HG03135 (cell line): ENCODE results near the gene PSMB8.
"Not testable (repeated sequence)": the region's sequence is repeated elsewhere in the genome, so short reads cannot be mapped to it uniquely, and the experiment has no call there.

Source experiments
- ATAC-seq: cut with Tn5 transposase; IDR thresholded peaks from one replicate; pipeline ENCODE4 v1.9.1; 2021; ENCODE audit warnings: mild to moderate bottlenecking, moderate library complexity; ENCODE audit not compliant: unreplicated experiment

The PSMB8 gene

GRCh38 chr6:32838114-32838958, 5.5 kb downstream of the PSMB8 start, which contains the start of gene TAP2:
Gene TAP2 (minus strand): TSS chr6:32838739. CDS start chr6:32838233, 506 bp downstream.
- peak; percentile 77 for ATAC-seq

- peak; percentile 6 for ATAC-seq
Measured at GRCh38 chr6:32837651-32838113, 6.2 kb downstream of the PSMB8 start.

- no peak for ATAC-seq
Measured at GRCh38 chr6:32836873-32837272, 7.0 kb downstream of the PSMB8 start.

GRCh38 chr6:32835167-32835893, 8.5 kb downstream of the PSMB8 start:
- ATAC-seq: no peak

GRCh38 chr6:32833664-32834063, 10.2 kb downstream of the PSMB8 start:
- no peak for ATAC-seq

GRCh38 chr6:32832535-32832934, 11.3 kb downstream of the PSMB8 start:
- ATAC-seq: no peak

- no peak for ATAC-seq
Measured at GRCh38 chr6:32830936-32831335, 12.9 kb downstream of the PSMB8 start.

- ATAC-seq: no peak
Measured at GRCh38 chr6:32830017-32830416, 13.8 kb downstream of the PSMB8 start.

- ATAC-seq: no peak
Measured at GRCh38 chr6:32829495-32829894, 14.4 kb downstream of the PSMB8 start.

- ATAC-seq: no peak
Measured at GRCh38 chr6:32827025-32827424, 16.8 kb downstream of the PSMB8 start.

GRCh38 chr6:32825966-32826365, 17.9 kb downstream of the PSMB8 start:
- ATAC-seq: no peak

- ATAC-seq: no peak
Measured at GRCh38 chr6:32819729-32820128, 24.1 kb downstream of the PSMB8 start.

GRCh38 chr6:32818867-32819266, 25.0 kb downstream of the PSMB8 start:
- no peak for ATAC-seq

GRCh38 chr6:32816746-32817204, 27.1 kb downstream of the PSMB8 start, which contains the start of gene HLA-DOB:
Gene HLA-DOB (minus strand): TSS chr6:32817002. CDS start chr6:32816951, 51 bp downstream.
- ATAC-seq: peak; percentile 54

- ATAC-seq: peak; percentile 66
Measured at GRCh38 chr6:32815996-32816395, 27.9 kb downstream of the PSMB8 start.

- no peak for ATAC-seq
Measured at GRCh38 chr6:32815115-32815514, 28.7 kb downstream of the PSMB8 start.

GRCh38 chr6:32814145-32814544, 29.7 kb downstream of the PSMB8 start:
- ATAC-seq: no peak

GRCh38 chr6:32809171-32809570, 34.7 kb downstream of the PSMB8 start:
- no peak for ATAC-seq

- no peak for ATAC-seq
Measured at GRCh38 chr6:32807020-32807580, 36.7 kb downstream of the PSMB8 start.

- not testable (repeated sequence) for ATAC-seq
Measured at GRCh38 chr6:32805404-32805803, 38.4 kb downstream of the PSMB8 start.

- ATAC-seq: no peak
Measured at GRCh38 chr6:32803416-32803815, 40.4 kb downstream of the PSMB8 start.
